SKM-1 (cell line): ENCODE measurements around the gene COX8A.
"Not testable (repeated sequence)": the region's sequence is repeated elsewhere in the genome, so short reads cannot be mapped to it uniquely, and the experiment has no call there.

ENCODE experiments used
- DNase-seq: peaks from one replicate; lab custom pipeline; 2025; ENCODE audit not compliant: unreplicated experiment; lab: John Stamatoyannopoulos, UW

The COX8A gene

GRCh38 chr11:63974259-63975143, at the start of gene COX8A:
Gene COX8A (plus strand): TSS chr11:63974620. CDS start chr11:63974681, 61 bp downstream.
- peak; percentile 99 for DNase-seq

DNA sequence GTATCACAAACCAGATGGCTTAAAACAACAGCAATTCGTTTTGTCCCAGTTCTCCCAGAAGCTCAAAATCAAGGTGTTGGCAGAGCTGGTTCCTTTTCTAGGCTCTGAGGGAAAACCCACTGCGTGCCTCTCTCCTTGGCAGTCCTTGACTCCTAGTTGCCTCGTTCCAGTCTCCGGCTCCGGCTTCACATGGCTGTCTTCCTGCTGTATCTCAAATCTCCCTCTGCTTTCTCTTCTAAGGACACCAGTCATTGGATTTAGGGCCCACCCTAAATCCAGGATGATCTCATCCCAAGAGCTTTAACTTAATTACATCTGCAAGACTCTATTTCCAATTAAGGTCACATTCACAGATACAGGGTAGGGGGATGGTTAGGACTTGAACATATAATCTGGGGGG, 44.8 kb upstream of the COX8A start:
- DNase-seq = no peak

DNA sequence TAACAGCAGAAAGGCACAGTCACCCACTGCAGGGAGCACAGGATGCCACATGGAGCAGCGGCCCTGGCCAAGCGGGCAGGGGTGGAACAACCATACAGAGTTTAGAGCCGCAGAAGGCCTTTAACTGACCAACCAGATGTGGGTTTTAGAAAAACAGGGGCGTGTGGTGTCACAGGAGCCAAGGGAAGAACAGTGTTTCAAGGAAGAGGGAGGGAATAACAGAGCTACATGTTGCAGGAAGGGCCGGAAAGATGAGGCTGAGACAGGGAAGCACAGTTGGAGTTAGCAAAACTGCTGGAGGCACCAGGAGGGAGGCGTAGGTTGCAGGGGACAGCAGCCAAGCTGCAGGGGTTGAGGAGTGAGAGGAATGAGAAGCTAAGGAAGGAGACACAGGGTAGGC, 43.4 kb upstream of the COX8A start:
- no peak for DNase-seq

GRCh38 chr11:63931876-63932275, 42.5 kb upstream of the COX8A start:
- DNase-seq = no peak

GRCh38 chr11:63933459-63933858, 41.0 kb upstream of the COX8A start:
- DNase-seq = no peak

DNA sequence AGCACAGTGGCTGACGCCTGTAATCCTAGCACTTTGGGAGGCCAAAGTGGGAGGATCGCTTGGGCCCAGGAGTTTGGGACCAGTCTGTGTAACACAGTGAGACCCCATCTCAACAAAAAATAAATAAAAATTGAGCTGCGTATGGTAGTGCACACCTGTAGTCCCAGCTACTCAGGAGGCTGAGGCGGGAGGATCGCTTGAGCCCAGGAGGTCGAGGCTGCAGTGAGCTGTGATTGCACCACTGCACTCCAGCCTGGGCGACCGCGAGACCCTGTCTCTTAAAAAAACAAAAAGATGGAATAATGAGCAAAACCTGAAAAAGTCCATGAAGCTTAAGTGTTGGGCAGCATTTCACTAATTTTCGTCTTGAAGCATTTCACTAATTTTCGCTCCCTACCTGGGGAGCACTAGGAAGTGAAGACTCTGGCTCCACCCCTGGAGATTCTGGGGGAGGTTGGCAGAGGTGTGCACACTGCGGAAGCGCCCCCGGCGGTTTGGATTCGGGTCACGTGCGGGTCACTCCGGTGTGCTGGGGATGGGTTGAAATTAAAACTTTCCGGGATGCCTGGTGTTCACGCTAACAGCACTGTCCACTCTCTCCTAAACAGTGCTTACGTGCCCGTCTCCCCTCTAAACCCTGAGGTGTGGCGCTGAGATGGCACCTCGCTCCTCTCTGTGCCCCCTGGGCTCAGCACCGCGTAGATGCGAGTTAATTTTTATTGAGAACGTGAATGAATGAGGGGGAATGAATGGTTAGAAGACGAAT, 36.5 kb upstream of the COX8A start:
- no peak for DNase-seq

DNA sequence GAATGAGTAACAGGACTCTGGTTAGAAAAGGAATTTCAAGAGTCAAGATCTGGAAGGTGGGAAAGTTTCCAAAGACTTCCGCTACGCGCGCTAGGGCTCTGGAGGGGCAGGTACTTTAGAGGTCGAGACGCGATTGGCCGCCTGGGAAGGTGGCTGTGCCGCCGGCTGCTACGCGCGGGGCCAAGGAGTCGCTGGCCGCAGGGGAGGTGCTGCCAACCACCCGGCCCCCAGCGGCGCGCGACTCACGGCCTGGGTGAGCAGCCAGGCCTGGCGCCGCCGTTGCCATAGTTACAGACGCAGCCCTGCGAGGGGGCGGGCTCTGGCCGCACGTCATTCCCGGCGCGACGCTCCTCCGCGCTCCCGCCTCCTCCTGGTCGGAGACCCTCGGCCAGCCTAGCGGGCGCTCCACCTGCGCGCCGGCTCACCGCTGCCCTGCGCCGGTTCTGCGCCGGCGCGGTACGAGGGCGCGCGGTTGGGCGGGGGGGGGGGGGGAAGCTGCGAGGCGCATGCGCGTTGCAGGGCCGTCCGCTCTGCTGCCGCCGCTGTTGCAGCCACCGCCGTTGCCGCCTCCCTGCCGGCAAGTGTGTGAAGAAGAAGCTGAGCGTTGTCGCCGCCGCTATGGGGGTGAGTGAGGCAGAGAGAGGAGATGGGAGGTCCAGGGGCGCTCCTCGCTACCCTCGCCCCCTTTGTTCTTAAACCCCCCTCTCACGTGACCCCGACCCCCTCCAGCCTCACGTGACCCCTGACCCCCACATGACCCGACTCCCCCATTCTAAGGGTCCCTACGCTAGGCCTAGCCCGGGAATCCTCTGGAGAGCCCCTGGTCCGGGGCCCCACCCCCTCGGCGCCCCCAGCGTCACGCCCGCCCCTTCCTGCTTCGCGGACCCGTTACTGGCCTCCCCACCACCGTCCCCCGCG, 35.7 kb upstream of the COX8A start, which contains the start of gene NAA40:
NAA40 (plus strand) TSS at position 524 of the 918 bp plus-strand sequence; CDS start at position 619, 95 bp downstream.
- peak; percentile 85 for DNase-seq

DNA sequence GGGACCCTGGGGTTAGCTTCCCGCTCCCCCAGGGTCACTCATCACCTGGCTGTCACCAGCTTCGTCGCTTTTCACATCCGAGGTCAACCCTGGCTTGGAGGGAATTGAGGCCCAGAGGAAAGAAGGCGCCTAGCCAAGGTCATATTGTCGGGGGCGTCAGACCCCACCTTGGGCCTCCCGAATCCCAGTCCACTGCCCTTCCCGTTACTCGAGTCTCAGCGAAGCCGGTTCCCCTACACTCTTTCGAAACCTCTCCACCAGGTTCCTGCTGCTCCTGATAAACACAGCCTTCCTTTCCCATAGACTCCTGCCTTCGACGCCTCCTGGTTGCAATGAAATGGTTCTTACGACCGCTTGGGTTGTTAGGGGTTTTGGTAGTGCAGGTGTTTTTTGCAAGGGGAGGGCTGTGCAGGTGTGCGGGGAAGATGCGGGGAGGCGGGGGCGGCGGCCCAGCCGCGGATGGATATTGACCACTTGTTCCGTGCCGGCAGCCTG, 35.0 kb upstream of the COX8A start:
- no peak for DNase-seq

GRCh38 chr11:63940786-63941185, 33.6 kb upstream of the COX8A start:
- peak; percentile 29 for DNase-seq

DNA sequence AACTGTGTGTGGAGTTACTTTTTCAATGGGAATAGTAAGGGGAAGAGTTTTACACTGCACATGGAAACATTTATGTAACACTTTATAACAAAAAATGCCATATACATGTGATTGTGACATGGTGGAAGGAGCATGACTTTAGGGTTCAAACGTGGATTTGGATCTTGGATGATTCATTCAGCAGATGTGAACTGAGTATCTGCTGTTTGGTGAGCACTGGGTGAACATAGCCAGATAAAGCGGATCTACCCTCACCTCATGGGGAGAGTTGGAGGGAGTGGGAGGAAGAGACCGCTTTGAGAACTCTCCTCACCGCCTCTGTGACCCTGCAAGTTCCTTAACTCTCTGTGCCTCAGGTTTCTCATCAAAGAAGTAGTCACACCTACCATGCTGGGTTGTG, 32.5 kb upstream of the COX8A start:
- DNase-seq = no peak

- DNase-seq = no peak
Measured at GRCh38 chr11:63942803-63943202, 31.6 kb upstream of the COX8A start.

DNA sequence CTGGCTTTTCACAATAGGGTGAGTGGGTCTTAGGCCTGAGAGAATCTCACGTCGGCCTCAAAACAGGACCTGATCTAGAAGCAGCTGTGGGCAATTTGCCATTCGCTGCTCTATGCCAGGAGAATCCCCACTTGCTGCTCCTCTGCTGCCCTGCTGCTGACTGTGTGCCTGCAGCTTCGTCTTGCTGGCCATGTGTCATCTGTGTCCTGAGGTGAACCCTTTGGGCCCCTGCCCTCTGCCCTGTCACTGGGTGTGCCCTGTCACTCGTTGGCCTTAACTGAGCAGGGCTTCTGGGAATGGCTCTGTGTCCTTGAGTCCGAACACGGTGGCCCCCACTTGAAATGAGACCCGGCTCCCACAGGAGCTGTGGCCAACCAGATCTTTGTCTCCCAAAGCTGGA, 29.4 kb upstream of the COX8A start:
- DNase-seq = no peak

DNA sequence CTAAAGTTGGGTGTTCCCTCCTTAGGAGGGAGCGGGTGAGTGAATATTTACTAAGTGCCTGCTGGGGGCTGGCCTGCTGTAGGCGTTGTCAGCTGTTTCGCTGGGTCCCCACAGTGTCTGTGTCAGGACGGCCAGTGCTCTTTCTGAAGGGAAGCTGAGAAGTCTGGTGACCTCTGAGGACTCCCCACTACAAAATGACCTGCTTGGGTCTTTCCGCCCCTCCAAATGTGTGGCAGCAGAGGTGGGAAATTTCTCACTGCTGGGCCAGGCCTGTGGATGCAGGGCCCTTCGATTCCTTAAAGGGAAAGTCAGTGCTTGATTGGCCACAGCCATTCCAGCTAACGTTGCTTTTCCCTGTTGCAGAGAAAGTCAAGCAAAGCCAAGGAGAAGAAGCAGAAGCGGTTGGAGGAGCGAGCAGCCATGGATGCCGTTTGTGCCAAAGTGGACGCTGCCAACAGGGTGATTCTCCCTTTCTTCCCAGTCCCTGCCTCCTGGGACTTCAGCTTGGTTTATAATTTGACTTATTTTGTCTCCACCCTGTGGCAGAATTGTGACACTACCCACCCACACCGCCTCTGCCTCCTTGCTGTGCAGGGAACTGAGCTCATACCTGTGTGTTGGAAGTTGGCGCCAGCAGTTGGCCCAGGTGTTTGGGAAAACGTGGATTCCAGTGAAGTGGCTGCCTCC, 28.8 kb upstream of the COX8A start:
- peak; percentile 46 for DNase-seq

DNA sequence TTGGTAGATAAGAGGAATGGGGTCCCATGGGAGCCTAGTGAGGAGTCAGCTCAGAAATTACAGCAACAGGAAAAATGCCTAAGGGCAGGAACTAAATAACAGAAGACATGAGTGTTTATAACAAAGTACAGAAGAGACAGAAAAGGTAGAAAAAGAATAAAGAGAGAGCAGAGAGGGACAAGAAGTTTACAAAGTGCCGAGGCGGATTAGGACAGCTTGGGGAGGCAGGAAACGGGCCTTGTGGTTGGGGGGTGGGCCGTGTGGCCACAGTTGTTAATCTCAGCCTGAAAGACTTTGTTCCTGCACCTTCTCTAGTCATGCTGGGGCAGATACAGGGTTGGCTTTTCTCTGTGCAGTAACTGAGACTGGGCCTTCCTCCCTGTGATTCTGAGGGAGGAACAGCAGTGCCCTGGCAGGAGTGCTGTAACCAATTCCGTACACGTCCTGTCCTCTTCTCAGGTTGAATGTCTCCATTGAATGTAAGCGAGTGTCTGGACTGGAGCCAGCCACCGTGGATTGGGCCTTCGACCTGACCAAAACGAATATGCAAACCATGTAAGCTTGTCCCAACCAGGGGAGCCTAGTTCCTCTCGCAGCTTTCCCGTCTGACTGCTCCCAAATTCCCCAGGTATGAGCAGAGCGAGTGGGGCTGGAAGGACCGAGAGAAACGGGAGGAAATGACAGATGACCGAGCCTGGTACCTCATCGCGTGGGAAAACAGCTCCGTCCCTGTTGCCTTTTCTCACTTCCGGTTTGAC, 22.5 kb upstream of the COX8A start:
- DNase-seq = peak; percentile 53

DNA sequence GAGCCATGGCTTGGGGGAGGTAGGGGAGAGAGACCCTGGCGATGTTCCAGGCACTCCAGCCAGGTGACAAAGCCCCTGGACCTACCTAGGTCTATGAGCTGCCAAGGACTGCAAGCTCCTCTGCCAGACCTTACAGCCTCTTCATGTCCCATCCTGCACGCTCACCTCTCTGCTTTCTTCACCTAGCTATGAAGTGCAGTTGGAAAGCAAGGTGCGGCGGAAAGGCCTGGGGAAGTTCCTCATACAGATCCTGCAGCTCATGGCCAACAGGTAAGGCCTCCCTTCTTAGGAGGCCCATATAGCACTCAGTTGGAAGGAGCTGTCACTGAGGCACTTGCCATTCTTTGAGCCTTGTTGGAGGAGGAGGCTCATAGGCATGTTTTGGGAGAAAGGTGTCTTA, 21.9 kb upstream of the COX8A start:
- no peak for DNase-seq

DNA sequence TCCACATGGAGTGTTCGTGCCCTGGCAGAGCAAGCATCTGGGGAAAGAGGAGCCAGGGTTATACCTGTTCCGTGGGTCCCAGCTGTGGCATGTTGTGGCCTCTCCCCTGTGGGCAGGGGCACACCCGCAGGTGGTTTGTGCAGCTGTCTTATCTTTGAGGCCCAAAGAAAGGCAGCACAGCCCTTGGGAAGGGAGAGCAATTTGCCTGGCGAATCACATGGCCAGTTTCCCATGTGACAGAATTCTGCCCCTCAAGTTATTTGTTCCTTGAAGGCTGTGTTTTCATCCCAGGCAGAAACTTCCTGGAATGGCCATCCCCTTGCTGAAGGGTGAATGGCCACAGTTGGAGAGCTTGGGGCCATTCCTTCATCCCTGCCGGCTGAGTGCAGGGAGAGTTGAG, 16.4 kb upstream of the COX8A start:
- no peak for DNase-seq

DNA sequence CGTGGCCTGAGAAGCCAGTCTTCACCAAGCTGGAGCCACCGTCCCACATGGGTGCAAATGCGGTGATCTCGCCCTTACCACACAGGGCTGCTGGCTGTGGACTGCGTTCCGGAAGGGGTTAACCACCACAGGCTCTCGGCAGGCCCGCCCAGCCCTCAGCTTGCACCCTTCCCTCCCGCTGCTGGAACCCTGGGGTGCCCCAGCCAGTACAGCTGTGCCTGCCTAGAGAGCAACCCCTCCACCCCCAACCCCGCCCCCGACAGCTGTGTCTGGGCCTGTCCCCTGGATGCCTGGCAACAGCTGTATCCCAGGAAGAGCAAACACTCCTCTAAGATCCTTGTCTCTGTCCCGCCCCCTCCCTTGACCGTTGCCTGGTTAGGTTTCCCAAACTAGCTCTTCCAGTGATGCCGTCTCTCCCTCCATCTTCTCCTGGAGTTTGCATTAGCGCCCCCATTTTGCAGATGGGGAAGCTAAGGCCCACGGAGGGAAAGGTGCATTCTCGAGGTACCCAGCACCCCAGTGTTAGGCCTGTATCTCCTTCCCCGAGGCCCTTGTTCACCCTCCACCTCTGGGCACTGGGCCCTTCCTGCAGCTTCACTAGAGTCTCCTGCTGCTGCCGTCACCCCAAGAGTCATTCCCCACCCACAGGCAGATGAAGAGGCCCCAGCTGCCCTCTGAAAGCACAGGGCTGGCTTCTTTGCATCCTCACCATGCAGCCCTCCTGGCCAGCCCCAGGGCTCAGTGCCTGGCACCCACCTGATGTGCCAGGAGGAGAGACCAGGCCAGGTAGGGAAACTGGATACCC, 12.6 kb upstream of the COX8A start:
- DNase-seq = no peak

GRCh38 chr11:63963895-63964294, 10.5 kb upstream of the COX8A start:
- not testable (repeated sequence) for DNase-seq

GRCh38 chr11:63966444-63966843, 8.0 kb upstream of the COX8A start:
- DNase-seq = no peak
